ENCODE data around the gene POLR3H.

GRCh38 chr22:41573677-41574076 lies 29.4 kb upstream of the POLR3H start:
- no peak for TF ChIP-seq CTCF (IDR thresholded peaks at IDR 0.05; ENCODE audit: insufficient read depth, low read depth, low read length)
- TF ChIP-seq EZH2 (IDR thresholded peaks at IDR 0.05; ENCODE audit: insufficient read depth, low read length): no peak

All from astrocyte (in vitro differentiated cells and primary cell).